ENCODE data around the gene ZNF236.

ZNF236 gene

DNA sequence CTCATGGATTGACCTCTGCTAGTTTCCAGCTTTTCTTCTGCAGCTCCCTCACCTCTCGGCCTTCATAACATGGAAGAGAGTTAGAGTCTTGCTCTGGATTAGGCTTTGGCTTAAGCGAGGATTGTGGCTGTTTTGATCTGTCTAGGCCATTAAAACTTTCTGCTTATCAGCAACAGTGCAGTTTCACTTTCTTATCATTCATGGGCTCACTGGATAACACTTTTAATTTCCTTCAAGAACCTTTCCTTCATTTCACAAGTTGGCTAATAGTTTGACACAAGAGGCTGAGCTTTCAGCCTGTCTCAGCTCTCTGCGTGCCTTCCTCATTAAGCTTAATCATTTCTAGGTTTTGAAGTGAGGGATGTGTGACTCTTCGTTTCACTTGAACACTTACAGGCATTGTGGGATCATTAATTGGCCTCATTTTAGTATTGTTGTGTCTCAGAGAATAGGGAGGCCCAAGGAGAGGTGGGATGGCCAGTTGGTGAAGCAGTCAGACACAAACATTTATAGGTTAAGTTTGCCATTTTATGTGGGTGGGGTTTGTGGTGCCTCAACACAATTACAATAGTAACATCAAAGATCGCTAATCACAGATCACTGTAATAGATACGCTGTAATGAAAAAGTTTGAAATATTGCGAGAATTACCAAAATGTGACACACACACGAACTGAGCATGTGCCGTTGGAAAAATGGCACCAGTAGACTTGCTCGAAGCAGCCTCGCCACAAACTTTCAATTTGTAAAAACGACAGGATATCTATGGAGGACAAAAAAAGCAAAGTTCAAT is 129.3 kb downstream of the ZNF236 start:
- Mint-ChIP-seq H3K4me3 (no peak overlapping the region), H3K27me3 (ENCODE audit: low read depth) (no peaks in the 10 kb centered on the region), H3K4me1 (peaks cover 18% of the 10 kb centered on the region), H3K36me3 (ENCODE audit: low read depth) (peaks cover 61% of the 10 kb centered on the region), H3K9me3 (peaks cover under 1% of the 10 kb centered on the region), H3K27ac (peak overlapping the region in 1 of 3 experiments; percentile 75)
- TF ChIP-seq, protein P1, sequence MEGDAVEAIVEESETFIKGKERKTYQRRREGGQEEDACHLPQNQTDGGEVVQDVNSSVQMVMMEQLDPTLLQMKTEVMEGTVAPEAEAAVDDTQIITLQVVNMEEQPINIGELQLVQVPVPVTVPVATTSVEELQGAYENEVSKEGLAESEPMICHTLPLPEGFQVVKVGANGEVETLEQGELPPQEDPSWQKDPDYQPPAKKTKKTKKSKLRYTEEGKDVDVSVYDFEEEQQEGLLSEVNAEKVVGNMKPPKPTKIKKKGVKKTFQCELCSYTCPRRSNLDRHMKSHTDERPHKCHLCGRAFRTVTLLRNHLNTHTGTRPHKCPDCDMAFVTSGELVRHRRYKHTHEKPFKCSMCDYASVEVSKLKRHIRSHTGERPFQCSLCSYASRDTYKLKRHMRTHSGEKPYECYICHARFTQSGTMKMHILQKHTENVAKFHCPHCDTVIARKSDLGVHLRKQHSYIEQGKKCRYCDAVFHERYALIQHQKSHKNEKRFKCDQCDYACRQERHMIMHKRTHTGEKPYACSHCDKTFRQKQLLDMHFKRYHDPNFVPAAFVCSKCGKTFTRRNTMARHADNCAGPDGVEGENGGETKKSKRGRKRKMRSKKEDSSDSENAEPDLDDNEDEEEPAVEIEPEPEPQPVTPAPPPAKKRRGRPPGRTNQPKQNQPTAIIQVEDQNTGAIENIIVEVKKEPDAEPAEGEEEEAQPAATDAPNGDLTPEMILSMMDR (IDR thresholded peaks at IDR 0.05; ENCODE audit: unreplicated experiment in 3 of 3) = no peak

DNA sequence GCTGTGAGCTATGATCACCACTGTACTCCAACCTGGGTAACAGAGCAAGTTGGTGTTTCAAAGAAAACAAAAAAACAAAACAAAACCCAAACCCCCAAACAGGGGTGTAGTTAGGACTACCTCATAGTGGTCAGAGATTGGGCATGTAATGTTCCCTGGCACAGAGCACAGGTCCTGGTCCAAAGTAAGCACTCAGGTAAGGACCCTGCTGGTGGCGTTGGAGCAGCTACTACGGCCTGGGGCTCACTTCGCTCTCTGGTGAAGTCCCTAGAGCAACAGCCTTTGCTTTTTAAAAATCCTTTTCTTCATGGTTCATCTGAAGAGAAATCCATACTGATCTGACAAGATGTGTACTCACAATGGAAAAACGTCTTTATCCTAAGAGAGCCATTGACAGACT is 130.4 kb downstream of the ZNF236 start:
- TF ChIP-seq, protein P1 (IDR thresholded peaks at IDR 0.05; ENCODE audit: unreplicated experiment in 3 of 3) = no peak
- Mint-ChIP-seq H3K9me3 (no peaks in the 10 kb centered on the region), H3K27me3 (ENCODE audit: low read depth) (no peaks in the 10 kb centered on the region), H3K4me3 (no peak overlapping the region), H3K27ac (peak overlapping the region; percentile 4 to 86 (median 84)), H3K4me1 (peaks cover 28% of the 10 kb centered on the region), H3K36me3 (ENCODE audit: low read depth) (peaks cover 59% of the 10 kb centered on the region)

DNA sequence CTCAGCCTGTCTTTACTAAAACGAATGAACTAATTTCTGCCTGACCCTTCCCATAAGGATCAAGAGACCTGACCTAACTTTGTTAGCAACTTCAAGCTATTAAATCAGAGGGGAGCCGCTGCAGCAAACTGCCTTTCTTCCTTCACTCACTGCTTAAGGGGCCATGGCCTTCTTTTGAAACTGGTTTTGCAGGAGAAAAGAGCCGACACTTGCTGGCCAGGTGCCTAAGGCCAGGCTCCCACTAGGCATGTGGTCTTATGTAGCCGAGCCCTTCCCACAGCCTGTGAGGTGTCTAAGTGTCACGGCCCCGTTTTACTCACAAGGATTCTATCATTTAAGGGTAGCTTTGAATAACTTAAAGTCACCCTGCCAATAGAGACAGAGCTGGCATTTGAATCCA is 130.8 kb downstream of the ZNF236 start:
- peaks cover 56% of the 10 kb centered on the region for H3K36me3 Mint-ChIP-seq (ENCODE audit: low read depth)
- H3K27ac Mint-ChIP-seq = peak overlapping the region; percentile 4 to 86 (median 84)
- no peaks in the 10 kb centered on the region for H3K9me3 Mint-ChIP-seq
- TF ChIP-seq, protein P1 (IDR thresholded peaks at IDR 0.05; ENCODE audit: unreplicated experiment in 3 of 3) = no peak
- H3K4me3 Mint-ChIP-seq = no peak overlapping the region
- H3K27me3 Mint-ChIP-seq (ENCODE audit: low read depth) = no peaks in the 10 kb centered on the region
- peaks cover 32% of the 10 kb centered on the region for H3K4me1 Mint-ChIP-seq

DNA sequence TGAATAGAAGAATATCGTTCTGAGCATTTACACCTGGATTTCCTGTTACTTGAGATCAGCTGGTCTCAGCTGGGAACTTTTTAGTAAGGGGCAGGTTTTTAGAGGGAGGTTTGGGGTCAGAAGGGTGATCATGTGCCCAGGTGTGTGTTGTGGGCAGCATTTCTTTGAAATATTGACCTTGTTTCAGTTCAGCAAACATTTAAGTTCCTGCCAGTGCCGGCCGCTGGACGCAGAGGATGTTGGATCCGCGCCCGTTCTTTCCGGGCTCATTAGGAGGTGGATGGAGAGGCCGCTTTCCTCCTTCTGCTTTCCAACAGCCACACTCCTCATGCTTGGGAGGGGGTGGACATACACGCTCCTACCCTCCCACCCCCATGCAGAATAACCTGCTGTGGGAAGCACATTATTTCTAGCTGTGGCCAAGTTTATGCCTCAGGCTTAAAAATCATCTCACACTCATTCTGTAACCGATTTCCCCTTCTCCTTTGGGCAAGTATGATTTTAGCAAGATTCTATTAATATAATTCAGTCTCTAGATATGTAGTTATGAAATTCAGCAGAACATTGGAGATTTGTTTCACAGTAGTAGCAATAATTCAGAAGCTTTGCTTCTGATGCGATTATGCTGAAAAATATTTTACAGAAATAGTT is 131.4 kb downstream of the ZNF236 start:
- peaks cover 53% of the 10 kb centered on the region for H3K36me3 Mint-ChIP-seq (ENCODE audit: low read depth)
- no peaks in the 10 kb centered on the region for H3K27me3 Mint-ChIP-seq (ENCODE audit: low read depth)
- TF ChIP-seq, protein P1 (IDR thresholded peaks at IDR 0.05; ENCODE audit: unreplicated experiment in 3 of 3) = no peak
- H3K9me3 Mint-ChIP-seq = no peaks in the 10 kb centered on the region
- H3K4me3 Mint-ChIP-seq = no peak overlapping the region
- H3K27ac Mint-ChIP-seq = peak overlapping the region; percentile 4 to 86 (median 84)
- peaks cover 35% of the 10 kb centered on the region for H3K4me1 Mint-ChIP-seq

DNA sequence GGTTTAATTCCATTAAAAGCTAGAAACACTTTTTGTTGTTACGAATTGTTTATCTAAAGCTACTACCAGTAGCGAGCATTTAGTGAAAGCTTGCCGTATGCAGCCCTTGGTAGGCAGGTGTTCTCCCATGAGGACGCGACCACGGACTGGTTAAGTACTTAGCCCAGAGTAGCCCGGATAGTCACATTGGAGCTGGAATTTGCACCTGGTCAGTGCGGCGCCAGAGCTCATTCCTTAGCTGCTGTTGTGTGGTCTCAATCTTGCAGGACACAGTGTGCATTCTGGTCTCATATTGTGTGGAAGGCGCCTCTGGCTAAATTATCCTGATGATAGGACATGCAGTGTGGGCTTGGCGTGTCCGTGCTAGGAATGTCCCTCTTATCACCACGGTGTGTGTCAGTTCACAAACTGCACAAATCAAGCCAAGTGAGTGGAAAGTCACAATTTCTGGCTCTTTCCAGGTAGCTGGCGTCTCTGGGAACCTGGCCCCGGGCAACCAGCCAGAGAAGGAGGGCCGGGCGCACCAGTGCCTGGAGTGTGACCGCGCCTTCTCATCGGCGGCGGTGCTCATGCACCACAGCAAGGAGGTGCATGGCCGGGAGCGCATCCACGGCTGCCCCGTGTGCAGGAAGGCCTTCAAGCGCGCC is 133.3 kb downstream of the ZNF236 start:
- no peak overlapping the region for H3K4me3 Mint-ChIP-seq
- no peaks in the 10 kb centered on the region for H3K27me3 Mint-ChIP-seq (ENCODE audit: low read depth)
- no peak overlapping the region for H3K27ac Mint-ChIP-seq
- peaks cover 51% of the 10 kb centered on the region for H3K4me1 Mint-ChIP-seq
- H3K9me3 Mint-ChIP-seq = no peaks in the 10 kb centered on the region
- H3K36me3 Mint-ChIP-seq (ENCODE audit: low read depth) = peaks cover 41% of the 10 kb centered on the region
- TF ChIP-seq, protein P1 (IDR thresholded peaks at IDR 0.05; ENCODE audit: unreplicated experiment in 3 of 3) = no peak

Data from nephron (organoid).